Thoracic aorta (tissue), 2 donors: ENCODE measurements around the gene CTSF. TPM values are rescaled to one million over a fixed set of nuclear protein-coding genes. Genes with fewer than 3 reads are reported as not detected.

Source experiments
- ATAC-seq: fragments of 150-250 bp; one replicate; pipeline ENCODE4 v1.8.0; 2017; ENCODE audit warnings: low read depth; ENCODE audit not compliant: insufficient number of reproducible peaks, low FRiP score
- DNase-seq: peaks from one replicate; pipeline ENCODE4 v3.0.0-alpha.2; 2020; ENCODE audit warnings: low spot score
- H3K27ac ChIP-seq, 2 donors: fragments of 200-600 bp; sonication (generic); 1 replicate in 1 of 2; 2 replicates in 1 of 2; pipeline ENCODE4 v1.5.1; 2016; ENCODE audit warnings: mild to moderate bottlenecking in 2 of 2, moderate library complexity in 2 of 2
- H3K27me3 ChIP-seq: fragments of 200-600 bp; sonication (generic); replicated peaks from 2 replicates; pipeline ENCODE4 v1.6.0; 2016; ENCODE audit warnings: mild to moderate bottlenecking; ENCODE audit not compliant: insufficient read depth
- H3K36me3 ChIP-seq: fragments of 200-600 bp; sonication (generic); one replicate; pipeline ENCODE4 v1.5.1; 2016
- H3K4me1 ChIP-seq, 2 donors: fragments of 200-600 bp; sonication (generic); 1 replicate in 1 of 2; 2 replicates in 1 of 2; pipeline versions ENCODE4 v1.5.1 to v1.6.0; 2016; ENCODE audit warnings: low read depth in 2 of 2, mild to moderate bottlenecking in 1 of 2; ENCODE audit not compliant: control insufficient read depth in 1 of 2
- H3K4me3 ChIP-seq: fragments of 200-600 bp; sonication (generic); 2 replicates; pipeline ENCODE4 v1.5.1; 2016; ENCODE audit warnings: mild to moderate bottlenecking
- H3K9me3 ChIP-seq: fragments of 200-600 bp; sonication (generic); 2 replicates; pipeline ENCODE4 v1.5.1; 2016
- CTCF ChIP-seq: fragments of 200-600 bp; sonication (generic); IDR thresholded peaks from one replicate; pipeline ENCODE4 v1.5.1; 2019; ENCODE audit warnings: antibody characterized with exemption
- total RNA-seq, 2 donors: library from RNA; depleted of rRNA; stranded (reverse); fragments of >200 nt; gene quantifications; one replicate each; pipeline versions ENCODE4 v1.1.0 to v1.2.3, GENCODE V29; 2016

The CTSF gene
- total RNA-seq, 2 donors from 2014 or later = 122 to 195 TPM

- DNase-seq (no peak), ATAC-seq (no peak)
- H3K27ac ChIP-seq = no peak overlapping the region
- no peaks in the 10 kb centered on the region for H3K9me3 ChIP-seq
- peaks cover 4 to 15% of the 10 kb centered on the region in 2 donors for H3K4me1 ChIP-seq
- no peaks in the 10 kb centered on the region for H3K27me3 ChIP-seq
- no peaks in the 10 kb centered on the region for H3K36me3 ChIP-seq
- no peak overlapping the region for H3K4me3 ChIP-seq
- no peak for TF ChIP-seq CTCF
Observed at GRCh38 chr11:66570850-66571180, 2.4 kb upstream of the CTSF start.

- Histone ChIP-seq H3K4me1 (peaks cover 4 to 15% of the 10 kb centered on the region in 2 donors), H3K27me3 (no peaks in the 10 kb centered on the region), H3K36me3 (no peaks in the 10 kb centered on the region), H3K27ac (no peak overlapping the region), H3K9me3 (no peaks in the 10 kb centered on the region), H3K4me3 (no peak overlapping the region)
- DNase-seq (no peak), ATAC-seq (no peak)
- no peak for TF ChIP-seq CTCF
Observed at GRCh38 chr11:66570079-66570849, 1.9 kb upstream of the CTSF start.

- DNase-seq = no peak
Observed at GRCh38 chr11:66569076-66569475, 670 bp upstream of the CTSF start.

GRCh38 chr11:66567787-66568123 lies 651 bp downstream of the CTSF start:
- Histone ChIP-seq H3K9me3 (no peaks in the 10 kb centered on the region), H3K27ac (peak overlapping the region; percentile 50 to 57), H3K27me3 (no peaks in the 10 kb centered on the region), H3K36me3 (no peaks in the 10 kb centered on the region), H3K4me1 (peaks cover 4 to 15% of the 10 kb centered on the region in 2 donors), H3K4me3 (peak overlapping the region; percentile 94)
- TF ChIP-seq CTCF = no peak
- DNase-seq = no peak
- no peak for ATAC-seq

More at GRCh38 chr11:66569076-66569475, 670 bp upstream of the CTSF start:
- Histone ChIP-seq H3K27ac (no peak overlapping the region), H3K36me3 (no peaks in the 10 kb centered on the region), H3K27me3 (no peaks in the 10 kb centered on the region), H3K9me3 (no peaks in the 10 kb centered on the region), H3K4me3 (no peak overlapping the region), H3K4me1 (peaks cover 4 to 15% of the 10 kb centered on the region in 2 donors)
- TF ChIP-seq CTCF = no peak
- no peak for ATAC-seq

GRCh38 chr11:66566221-66566620 lies 2.2 kb downstream of the CTSF start:
- no peaks in the 10 kb centered on the region for H3K27me3 ChIP-seq
- H3K36me3 ChIP-seq = no peaks in the 10 kb centered on the region
- TF ChIP-seq CTCF = no peak
- H3K9me3 ChIP-seq = no peaks in the 10 kb centered on the region
- no peak overlapping the region for H3K4me3 ChIP-seq
- DNase-seq = no peak
- ATAC-seq = no peak
- no peak overlapping the region for H3K27ac ChIP-seq
- peaks cover 4 to 15% of the 10 kb centered on the region in 2 donors for H3K4me1 ChIP-seq
